ENCODE measurements around the gene LYPD4.

LYPD4 gene

DNA sequence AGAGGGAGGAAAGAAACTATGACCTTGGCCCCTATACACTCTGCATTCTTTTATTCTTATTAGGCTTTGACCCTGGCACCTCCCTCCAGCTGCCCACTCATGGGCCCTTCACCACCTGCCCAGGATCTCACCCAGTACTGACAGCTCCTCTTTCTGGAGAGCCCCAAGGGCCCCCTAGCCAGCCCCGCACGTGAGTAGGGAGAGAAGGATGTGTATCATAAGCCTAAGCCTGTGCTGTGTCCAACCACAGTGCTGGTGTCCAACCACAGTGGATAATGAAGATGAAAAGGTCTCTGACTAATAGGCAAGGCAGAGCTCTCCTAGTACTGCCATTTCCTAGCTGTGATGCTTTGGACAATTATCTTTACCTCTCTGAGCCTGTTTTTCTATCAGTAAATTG, 4.6 kb upstream of the LYPD4 start:
- DNase-seq: no peak

DNA sequence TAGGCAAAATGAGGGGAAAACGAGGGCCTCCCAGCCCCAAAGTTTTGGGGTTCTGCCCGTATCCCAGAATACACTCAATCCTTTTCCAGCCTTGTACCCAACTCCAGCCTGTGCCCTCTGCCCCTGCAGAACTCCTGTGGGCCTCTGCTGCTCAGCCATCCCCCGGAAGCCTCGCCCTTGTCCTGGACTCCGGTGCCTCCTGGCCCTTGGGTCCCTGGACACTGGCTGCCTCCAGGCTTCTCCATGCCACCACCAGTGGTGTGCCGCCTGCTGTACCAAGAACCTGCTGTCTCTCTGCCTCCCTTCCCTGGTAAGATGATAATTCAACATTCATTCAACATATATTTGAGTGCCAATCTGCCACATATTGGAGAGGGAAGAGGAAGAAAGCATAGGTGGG, 4.2 kb upstream of the LYPD4 start:
- no peak for DNase-seq

DNA sequence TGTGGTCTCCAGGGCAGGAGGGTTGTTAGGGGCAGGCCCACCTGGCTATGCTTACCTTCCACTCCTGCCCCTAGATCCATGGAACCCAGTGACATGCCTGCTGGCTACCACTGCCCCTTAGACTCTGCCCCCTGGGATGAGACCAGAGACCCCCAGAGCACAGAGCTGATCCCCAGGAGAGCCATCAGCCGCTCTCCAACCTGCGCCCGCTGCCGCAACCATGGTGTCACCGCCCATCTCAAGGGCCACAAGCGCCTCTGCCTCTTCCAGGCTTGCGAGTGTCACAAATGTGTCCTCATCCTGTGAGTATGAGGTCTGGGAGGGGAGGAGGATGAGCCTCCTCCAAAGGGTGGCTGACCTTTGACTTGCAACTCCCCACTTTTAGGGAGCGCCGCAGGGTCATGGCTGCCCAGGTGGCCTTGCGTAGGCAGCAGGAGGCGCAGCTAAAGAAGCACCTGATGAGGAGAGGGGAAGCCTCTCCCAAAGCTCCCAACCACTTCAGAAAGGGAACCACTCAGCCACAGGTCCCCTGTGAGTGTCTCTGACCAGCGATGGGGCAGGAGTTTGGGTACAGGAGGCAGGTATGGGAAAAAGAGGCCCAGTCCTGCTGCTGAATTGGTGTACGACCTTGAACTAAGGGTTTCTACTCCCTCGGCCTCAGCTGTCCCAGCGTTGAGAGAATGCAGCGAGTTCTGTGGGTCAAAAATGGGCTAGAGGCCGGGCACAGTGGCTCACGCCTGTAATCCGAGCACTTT, 3.0 kb upstream of the LYPD4 start:
- DNase-seq: no peak

DNA sequence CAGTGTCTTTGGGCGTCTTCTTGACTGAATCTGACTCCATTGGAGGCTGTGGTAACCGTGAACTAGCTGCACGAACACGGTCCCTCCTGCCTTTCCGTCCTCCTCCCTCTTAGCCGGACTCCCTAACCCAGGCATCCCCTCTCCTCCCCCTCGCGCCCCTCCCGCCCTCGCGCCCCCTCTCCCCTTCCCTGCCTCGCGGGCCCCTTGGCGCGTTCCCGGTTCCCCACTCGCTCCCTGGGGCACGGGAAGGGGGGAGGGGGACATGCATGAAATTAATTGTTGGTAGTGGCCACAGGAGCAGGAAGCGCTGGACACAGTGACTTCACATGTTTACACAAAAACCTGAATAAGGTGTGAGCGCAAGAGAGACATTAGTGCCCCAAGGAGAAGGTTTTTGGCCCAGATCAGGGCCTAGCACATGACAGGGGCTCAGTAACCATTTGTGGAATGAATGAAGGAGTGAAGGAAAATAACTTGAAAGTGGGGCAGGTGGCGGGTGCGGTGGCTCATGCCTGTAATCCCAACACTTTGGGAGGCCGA, 638 bp upstream of the LYPD4 start:
- no peak for DNase-seq

DNA sequence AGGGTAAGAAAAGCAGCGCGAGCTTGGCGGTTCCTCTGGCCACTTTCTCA, 343 bp upstream of the LYPD4 start, which contains the start of gene DMRTC2:
Gene DMRTC2, plus strand, starts transcription at position 42 of the 50 bp plus-strand sequence. CDS start 2,387 bp downstream, outside the sequence.
- DNase-seq: no peak

DNA sequence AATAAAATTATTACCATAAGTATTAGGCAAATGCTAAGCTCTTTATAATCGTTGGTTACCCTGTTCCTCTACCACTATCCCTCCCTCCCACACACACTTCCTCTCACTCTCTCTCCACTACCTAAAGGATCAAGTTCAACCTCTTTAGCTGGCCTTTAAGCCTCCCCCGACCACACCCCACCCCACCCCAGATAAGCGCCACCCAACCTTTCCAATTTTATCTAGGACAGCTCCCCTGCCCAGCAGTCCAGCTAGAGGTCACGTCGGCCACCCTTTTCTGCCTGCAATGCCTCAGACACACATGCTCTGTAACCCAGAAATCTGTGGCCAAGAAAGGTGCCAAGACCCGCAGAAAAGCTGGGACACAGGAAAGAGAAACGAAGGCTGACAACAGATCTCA, 1.1 kb downstream of the LYPD4 start:
- DNase-seq: no peak

DNA sequence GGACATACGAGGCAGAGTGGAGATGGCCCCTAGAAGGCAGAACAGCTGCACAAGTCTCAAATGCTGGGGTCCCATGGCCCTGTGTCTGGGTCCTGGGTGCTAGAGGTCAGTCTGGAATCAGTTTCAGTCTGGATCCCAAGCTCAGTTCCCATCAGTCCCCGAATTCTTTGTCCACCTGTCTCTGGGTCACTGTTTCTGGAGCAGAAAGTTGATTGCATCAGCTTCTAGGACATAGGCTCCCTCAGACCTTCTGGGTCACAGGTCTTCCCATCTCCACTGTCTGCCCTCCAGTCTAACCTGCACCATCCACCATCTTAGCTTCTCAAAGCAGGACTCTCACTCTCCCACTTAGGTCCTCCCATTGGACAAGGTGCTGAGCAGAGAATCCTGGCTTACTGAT, 5.3 kb downstream of the LYPD4 start:
- no peak for DNase-seq

DNA sequence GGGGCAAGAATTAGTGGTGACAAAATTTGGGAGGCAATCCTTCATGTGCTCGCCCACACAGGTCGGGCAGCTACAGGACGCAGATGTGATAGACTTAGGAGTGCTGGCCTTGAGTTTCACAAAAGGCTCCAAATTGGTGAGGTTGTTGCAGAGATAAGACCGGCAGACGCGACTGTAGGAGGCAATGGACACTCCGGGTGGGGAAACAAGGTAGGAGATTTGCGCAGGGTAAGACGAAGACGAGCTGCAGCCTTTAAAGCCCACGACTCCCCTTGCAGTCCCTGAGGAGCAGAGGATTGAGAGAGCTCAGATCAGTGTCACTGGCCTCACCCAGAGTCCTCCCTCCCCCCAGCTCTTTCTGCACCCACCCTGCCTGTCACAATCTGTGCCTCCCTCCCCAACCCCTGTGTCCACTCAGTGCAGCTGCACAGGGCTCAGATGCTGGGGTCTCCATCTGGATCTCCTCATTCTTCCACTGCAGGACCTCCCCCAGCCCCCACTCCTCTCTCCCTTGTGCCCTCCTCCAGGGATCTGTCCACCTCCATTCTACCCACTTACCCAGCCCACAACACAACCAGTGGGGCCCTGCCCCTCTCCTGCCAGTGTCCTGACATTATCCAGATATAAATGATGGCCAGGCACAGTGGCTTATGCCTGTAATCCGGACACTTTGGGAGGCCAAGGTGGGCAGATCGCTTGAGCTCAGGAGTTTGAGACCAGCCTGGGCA, 6.3 kb downstream of the LYPD4 start:
- DNase-seq: no peak

DNA sequence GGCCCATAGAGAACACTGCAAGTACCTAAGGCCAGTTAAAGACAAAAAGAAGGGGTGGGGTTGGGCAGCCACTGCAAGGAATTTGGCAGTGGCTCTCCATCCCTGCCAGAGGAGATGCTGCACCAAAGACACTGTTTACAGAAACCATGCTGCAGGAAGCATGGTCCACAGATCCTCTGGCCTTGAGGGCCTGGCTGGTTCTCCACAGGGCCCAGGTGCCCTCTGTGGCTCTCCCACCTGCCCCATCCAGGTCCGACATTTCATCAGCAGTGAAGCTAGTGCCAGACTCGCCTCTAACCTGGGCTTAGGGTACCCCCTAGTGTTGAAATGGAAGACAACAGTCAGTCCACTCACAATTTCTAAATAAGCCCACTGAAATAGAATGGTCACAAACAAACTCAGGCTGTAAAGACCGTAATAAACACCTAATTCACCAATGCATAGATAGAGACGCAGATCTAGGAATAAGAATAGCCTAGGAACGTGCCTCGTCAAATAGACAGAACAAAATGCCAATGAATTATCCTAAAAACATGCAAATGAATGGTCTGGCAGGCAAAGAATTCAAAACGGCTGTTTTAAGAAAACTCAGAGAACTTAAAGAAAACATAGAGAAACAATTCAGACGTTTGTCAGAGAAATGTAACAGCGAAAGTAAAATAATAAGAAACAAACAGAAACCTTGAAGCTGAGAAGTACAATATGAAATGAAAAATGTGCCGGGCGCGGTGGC, 23.3 kb downstream of the LYPD4 start:
- DNase-seq: peak; percentile 64

DNA sequence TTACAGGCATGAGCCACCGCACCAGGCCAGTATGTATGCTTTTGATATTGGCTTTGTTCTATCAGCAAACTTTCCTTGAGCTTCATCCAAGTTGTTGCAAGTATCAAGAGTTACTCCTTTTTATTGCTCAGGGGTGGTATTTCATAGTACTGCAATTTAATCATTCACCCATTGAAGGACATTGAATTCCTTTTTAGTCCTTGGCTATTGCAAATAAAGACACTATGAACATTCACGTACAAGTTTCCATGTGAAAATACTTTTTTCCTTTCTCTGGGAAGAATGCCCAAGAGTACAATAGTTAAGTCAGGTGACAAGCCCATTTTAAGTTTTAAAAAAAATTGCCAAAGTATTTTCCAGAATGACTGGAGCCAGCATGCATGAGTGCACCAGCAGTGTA, 27.7 kb downstream of the LYPD4 start:
- no peak for DNase-seq

DNA sequence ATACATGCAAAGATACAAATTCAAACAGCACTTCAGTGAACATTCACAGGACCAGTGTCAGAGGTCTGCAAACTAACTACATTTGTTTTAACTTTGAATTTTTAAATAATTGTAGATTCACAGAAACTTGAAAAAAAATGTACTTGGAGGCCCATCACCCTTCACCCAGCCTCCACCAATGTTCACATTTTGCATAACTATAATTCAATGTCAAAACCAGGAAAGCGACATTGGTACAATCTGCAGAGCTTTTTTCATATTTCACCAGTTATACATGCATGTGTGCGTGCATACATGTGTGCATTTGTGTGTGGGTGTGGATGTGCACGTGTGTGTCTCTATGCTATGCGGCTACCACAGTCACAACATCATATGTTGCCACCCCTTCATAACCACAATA, 29.2 kb downstream of the LYPD4 start:
- no peak for DNase-seq

DNA sequence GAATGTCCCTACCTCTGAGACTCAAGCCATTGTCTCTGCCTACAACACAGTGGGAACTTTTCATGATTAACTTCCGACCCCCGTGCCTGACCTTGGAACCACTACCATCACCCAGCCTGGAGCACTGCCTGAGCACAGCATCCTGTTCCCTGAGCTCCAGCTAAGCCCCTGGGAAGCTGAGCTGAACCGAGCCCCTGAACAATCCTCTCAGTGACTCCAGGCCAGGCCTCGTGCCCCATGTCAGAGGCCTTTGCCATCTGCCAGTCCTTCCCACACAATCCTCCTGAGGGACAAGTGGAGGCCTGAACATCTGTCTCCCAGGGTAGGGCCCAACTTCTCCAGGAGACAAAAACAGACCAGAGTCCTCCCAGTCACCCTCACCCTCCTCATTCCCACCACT, 30.6 kb downstream of the LYPD4 start:
- no peak for DNase-seq

DNA sequence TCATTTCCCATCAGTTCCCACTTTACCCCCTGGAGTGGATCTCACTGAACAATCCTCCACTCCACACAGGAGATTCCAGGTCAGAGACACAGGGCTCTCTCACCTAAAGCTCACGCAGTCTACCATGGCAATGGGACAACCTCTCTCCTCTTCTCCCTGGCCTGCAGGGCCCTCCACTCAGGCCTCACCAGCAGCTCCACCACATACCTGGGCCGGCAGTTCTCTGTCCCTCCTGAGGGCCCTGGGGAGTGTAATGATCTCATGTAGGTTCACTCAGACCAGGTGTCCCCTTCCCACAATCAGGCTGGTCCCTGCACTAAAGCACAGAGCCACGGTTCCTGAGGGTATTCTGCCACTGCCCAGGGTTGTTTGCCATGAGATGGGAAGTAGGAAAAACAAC, 32.5 kb downstream of the LYPD4 start:
- DNase-seq: no peak

DNA sequence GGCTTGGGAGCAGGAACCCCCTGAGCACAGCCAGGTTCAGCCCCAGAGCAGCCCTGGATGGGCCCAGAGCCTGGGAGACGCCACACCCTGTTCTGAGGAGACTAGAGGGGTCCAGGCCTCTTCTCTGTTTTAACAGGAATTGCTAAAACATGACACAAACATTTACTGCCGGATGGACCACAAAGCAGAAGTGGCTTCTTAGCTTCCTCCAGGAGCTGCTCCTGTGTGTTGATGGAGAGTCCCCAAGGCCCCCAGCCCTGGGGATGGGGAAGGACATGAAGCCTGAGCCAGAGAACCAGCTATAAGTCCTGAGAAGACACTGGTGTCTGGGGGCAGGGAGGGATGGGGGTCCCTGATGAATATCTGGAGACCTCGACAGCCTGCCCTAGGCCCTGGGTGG, 33.4 kb downstream of the LYPD4 start:
- DNase-seq: no peak

DNA sequence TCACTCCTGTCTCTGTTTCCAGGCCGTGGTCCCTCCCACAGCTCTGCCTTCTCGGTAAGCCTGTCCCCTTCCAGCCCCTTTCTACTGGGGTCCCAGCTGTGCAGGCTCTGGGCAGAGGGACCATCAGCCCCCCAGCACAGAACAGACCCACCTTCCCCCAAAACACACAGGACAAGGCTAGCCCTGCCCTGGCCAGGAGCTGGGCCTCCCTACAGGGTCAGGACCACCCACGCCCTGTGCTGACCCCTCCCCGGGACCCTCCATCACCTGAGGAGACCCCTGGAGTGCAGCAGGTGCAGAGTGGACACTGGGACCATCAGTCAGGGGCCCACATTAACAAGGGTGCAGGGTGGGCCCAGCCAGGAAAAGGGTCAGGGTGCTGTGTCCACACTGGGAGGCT, 34.2 kb downstream of the LYPD4 start:
- DNase-seq: no peak

DNA sequence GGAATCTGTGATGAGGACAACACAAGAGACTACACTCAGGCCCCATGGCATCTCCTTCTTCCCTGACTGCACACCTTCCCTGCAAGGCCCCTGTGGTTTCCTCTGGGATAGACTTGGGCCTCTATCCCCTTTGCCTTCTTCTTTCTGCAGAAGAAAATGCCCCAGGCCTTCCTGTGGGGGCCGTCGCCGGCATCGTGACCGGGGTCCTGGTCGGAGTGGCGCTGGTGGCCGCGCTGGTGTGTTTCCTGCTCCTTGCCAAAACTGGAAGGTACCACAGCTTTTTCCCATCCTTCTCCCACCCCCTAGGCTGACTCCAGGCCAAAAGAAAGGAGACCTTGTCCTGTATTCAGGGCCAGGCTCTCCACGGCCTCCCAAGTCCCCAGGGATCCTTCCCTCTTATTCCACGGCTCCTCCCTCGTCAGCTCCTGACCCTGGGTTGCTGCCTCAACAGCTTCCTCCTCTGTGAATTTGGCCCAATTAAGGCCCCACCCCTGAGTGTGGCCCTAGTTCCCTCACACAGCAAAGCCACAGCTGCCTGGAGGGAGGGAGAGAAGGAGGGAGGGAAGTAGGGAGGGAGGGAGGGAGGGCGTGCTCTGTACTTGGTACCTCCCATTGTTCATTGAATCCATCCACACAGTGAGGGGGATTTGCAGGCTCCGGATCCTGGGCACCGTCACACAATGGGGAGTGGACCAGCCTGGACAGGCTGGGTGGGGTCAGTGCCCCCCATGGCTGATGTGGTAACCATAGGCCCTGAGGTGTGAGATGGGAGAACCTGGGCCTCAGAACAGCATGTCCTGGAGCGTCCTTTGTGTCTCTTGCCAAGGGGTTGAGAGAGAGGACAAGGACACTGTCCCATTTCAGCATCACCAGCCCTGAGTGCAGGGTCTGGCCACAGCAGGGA, 35.6 kb downstream of the LYPD4 start:
- DNase-seq: no peak

DNA sequence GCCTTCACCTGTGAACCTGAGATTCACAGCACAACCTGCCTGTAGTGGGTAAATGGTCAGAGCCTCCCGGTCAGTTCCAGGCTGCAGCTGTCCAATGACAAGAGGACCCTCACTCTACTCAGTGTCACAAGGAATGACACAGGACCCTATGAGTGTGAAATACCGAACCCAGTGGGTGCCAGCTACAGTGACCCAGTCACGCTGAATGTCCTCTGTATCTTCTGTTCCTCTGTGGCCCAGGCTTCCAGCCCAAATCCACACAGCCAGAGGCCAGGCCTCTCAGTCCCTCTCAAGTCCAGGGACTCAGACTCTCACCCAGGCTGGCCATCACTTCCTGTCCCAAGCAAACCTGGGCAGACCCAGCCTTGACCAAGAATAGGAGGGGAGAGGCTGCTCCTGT, 37.3 kb downstream of the LYPD4 start:
- no peak for DNase-seq

DNA sequence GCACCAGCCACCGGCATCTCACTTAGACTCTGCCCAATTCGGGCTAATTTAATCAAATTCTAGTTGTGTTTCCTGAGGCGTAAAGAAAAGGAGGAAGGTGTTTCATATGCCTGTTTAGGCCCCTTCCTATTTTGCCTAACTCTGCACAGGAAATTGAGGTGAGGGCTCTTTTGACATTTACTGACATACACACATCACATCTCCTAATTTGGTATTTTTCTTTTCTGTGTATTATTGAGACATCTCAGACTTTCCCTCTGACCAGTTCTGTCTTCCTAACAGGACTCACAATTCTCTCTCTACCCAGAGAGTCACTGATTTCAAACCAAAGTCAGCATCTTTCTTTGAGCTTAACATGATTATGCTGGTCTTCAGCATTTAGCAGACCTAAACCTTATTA, 40.1 kb downstream of the LYPD4 start:
- no peak for DNase-seq

DNA sequence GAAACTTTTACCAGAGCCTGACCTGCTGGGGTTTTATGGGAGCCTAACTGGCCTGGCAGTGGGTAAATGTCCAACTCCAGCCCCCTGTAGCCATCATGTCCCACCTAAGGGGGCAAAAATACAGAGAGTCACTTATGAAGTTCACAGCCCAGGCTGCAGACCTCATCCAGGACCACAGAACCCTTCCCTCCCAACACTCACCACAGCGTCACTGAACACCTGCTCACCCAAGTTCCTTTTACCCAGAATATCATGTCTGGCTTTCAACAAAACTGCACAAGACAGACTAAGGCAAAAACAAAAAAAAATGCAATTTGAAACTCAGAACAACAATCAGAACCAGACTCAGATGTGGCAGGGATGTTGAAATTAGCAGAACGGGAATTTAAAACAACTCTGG, 41.7 kb downstream of the LYPD4 start:
- DNase-seq: no peak

DNA sequence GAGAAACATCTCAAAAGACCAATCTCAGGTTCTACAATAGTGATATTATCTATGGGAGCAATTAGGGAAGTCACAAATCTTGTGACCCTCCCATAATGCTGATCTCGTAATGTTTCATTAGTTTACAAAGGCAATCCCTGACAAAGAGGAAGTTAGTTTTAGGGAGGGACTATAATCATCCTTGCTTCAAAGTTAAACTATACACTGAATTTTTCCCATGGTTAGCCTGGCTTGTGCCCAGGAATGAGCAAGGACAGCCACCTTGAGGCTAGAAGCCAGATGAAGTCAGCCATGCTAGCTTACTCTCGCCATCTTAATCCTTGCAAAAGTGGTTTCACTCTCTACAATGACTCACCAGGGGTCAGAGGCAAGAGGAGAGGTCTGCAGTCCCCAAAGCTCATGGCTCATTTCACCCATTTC, 42.7 kb downstream of the LYPD4 start:
- no peak for DNase-seq

DNA sequence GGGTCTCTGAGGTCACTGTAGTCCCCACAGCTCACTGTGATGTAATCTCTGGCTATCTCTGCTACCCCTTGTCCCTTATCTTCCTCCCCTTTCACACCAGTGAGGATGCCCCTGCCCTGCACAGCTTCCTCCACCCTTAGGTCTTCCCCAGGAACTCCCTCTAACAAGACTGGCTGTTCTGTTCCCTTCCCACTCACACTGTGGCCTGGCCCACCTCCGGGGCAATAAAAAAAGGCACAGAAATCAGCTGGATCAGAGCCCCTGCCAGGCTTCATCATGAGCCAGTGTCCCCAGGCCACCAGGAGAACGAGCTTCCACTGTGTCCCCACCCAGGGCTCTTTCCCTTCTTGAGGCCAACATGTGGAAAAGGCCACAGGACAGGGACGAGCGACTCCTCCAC, 43.5 kb downstream of the LYPD4 start:
- DNase-seq: no peak

DNA sequence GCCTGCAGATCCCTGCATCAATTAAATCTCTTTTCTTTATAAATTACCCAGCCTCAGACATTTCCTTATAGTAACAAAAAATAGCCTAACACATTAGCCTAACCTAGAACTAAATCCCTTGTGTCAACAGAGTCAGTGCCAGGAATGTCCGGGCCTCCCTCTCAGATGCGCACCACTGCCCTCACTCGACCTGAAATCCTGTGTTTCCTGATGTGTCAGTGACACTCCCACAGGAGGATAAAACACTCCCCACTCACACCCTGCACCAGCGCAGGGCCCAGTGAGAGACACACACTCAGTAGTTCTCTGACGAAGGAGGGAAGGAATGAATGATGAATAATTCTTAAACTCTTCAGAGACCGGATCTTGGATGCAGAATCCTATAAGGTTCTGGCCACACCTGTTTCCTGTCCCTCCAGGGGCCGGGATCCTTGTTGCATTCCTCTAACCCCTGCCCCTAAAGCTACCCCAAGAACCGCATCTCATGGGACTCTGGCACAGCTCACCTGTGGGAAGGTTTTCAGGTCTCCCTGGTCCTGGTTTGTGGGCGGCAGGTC, 45.0 kb downstream of the LYPD4 start:
- DNase-seq: no peak

DNA sequence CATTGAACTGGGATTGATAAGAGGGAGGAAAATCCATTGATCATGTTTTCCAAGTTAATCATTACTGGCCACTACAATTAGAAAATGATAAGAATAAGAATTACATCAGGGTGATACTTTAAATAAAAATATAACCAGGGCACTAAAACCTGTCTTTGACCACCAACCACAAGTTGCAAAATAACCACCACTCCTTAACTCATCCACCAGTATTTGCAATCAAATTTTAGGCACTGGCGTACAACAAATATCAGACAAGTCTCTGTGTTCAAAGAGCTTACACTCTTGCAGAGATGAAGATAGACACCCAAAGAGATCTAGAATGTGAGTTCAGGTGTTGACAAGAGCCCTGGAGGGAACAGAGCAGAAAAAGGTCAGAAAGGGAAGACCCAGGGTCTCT, 47.6 kb downstream of the LYPD4 start:
- DNase-seq: no peak

Measured in activated CD4-positive, alpha-beta T cell treated with anti-CD3 and anti-CD28 coated beads, Interleukin-2, amount 50 U/mL, for 16 hours (primary cell).